Smooth muscle cell (in vitro differentiated cells): ENCODE measurements around the gene HIPK1. TPM values are rescaled to one million over a fixed set of nuclear protein-coding genes. Genes with fewer than 3 reads are reported as not detected.

ENCODE experiments used
- DNase-seq: peaks from one replicate; lab custom pipeline; 2025; ENCODE audit not compliant: unreplicated experiment; lab: John Stamatoyannopoulos, UW
- H2AFZ ChIP-seq: fragments of 200-600 bp; sonication (generic); 2 replicates; pipeline ENCODE4 v1.6.0; 2016; ENCODE audit warnings: antibody characterized with exemption, low read depth, mild to moderate bottlenecking
- H3F3A ChIP-seq: fragments of 200-600 bp; sonication (generic); 2 replicates; pipeline ENCODE4 v1.6.0; 2017; ENCODE audit warnings: antibody characterized with exemption, low read depth
- H3K27ac ChIP-seq: fragments of 200-600 bp; sonication (generic); 2 replicates; pipeline ENCODE4 v1.5.1; 2016; ENCODE audit warnings: low read depth, mild to moderate bottlenecking
- H3K27me3 ChIP-seq: fragments of 200-600 bp; sonication (generic); 2 replicates; pipeline ENCODE4 v1.6.1; 2016; ENCODE audit warnings: low read depth, mild to moderate bottlenecking
- H3K36me3 ChIP-seq: fragments of 200-600 bp; sonication (generic); 2 replicates; pipeline ENCODE4 v1.5.1; 2016; ENCODE audit warnings: low read depth
- H3K4me1 ChIP-seq: fragments of 200-600 bp; sonication (generic); 2 replicates; pipeline ENCODE4 v1.5.1; 2016; ENCODE audit warnings: low read depth
- H3K4me2 ChIP-seq: fragments of 200-600 bp; sonication (generic); 2 replicates; pipeline ENCODE4 v1.6.0; 2016; ENCODE audit warnings: mild to moderate bottlenecking
- H3K4me3 ChIP-seq: fragments of 200-600 bp; sonication (generic); 2 replicates; pipeline ENCODE4 v1.5.1; 2016; ENCODE audit warnings: mild to moderate bottlenecking
- H3K79me2 ChIP-seq: fragments of 200-600 bp; sonication (generic); 2 replicates; pipeline ENCODE4 v1.6.0; 2016; ENCODE audit warnings: low read depth, mild to moderate bottlenecking
- H3K9ac ChIP-seq: fragments of 200-600 bp; sonication (generic); 2 replicates; pipeline ENCODE4 v1.6.0; 2016; ENCODE audit warnings: low read depth
- H3K9me3 ChIP-seq: fragments of 200-600 bp; sonication (generic); replicated peaks from 2 replicates; pipeline ENCODE4 v1.5.1; 2016; ENCODE audit warnings: low read depth
- H4K20me1 ChIP-seq: fragments of 200-600 bp; sonication (generic); 2 replicates; pipeline ENCODE4 v1.6.0; 2016; ENCODE audit warnings: low read depth
- CTCF ChIP-seq: fragments of 200-600 bp; sonication (generic); IDR thresholded peaks from 2 replicates; pipeline ENCODE4 v1.5.1; 2017; ENCODE audit warnings: borderline replicate concordance, mild to moderate bottlenecking, antibody characterized with exemption; ENCODE audit not compliant: insufficient read depth, poor library complexity, severe bottlenecking
- WGBS: methylation state at CpG from one replicate; pipeline ENCODE4 v1.1.7; 2016; ENCODE audit warnings: low lambda C conversion rate; 5-methylcytosine and 5-hydroxymethylcytosine counted together
- polyA plus RNA-seq: library from polyadenylated mRNA; unstranded; fragments of >200 nt; fragmentation: Nextera tagmentation; extraction: Ambion mirVana; gene quantifications from 2 replicates; pipeline ENCODE4 v1.2.1, GENCODE V29; 2016
- total RNA-seq: library from RNA; depleted of rRNA; stranded (reverse); fragments of >200 nt; gene quantifications from 2 replicates; pipeline ENCODE4 v1.2.3, GENCODE V29; 2014

HIPK1 gene
- total and polyA plus RNA-seq, 2 experiments from 2014 or later = 12.0 to 34.2 TPM

DNA sequence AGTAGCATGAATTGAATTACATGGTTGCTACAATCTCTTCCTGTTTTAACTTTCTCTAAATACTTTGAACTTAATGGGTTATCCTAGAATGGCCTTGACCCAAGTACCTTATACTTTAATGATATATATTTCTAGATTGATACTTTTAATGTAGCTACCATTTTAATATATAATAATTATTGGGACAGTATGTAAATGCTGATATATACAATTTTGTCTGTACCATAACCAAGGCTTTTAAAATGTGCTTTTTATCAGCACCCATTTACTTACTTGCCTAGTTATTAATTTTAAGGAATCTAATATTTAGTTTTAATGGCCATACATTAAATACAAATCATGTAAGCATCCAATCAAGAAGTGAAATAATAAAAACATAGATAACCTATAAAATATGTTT, 13.4 kb downstream of the HIPK1 start:
- peaks cover 17% of the 10 kb centered on the region for H3K4me1 ChIP-seq
- no peak for DNase-seq
- no peaks in the 10 kb centered on the region for H3K27me3 ChIP-seq
- H4K20me1 ChIP-seq = peaks cover 96% of the 10 kb centered on the region
- no peak for TF ChIP-seq CTCF
- H3K4me3 ChIP-seq = no peak overlapping the region
- no peak overlapping the region for H3K4me2 ChIP-seq
- H3K36me3 ChIP-seq = peaks cover 4% of the 10 kb centered on the region
- H3K27ac ChIP-seq = no peak overlapping the region
- no peak overlapping the region for H2AFZ ChIP-seq
- no peak overlapping the region for H3K9ac ChIP-seq
- H3K79me2 ChIP-seq = peaks cover 81% of the 10 kb centered on the region
- H3F3A ChIP-seq = peaks cover 13% of the 10 kb centered on the region
- no peaks in the 10 kb centered on the region for H3K9me3 ChIP-seq

- H3K4me2 ChIP-seq = no peak overlapping the region
- H3K79me2 ChIP-seq = peaks cover 80% of the 10 kb centered on the region
- no peaks in the 10 kb centered on the region for H3K27me3 ChIP-seq
- peaks cover 4% of the 10 kb centered on the region for H3K36me3 ChIP-seq
- peaks cover 96% of the 10 kb centered on the region for H4K20me1 ChIP-seq
- TF ChIP-seq CTCF = peak; percentile 7
- H3K9ac ChIP-seq = no peak overlapping the region
- H2AFZ ChIP-seq = no peak overlapping the region
- no peak overlapping the region for H3K4me3 ChIP-seq
- H3K4me1 ChIP-seq = peaks cover 23% of the 10 kb centered on the region
- H3F3A ChIP-seq = peaks cover 13% of the 10 kb centered on the region
- H3K9me3 ChIP-seq = no peaks in the 10 kb centered on the region
- DNase-seq = no peak
- H3K27ac ChIP-seq = no peak overlapping the region
Measured at GRCh38 chr1:113943028-113943811, 14.1 kb downstream of the HIPK1 start.

GRCh38 chr1:113945329-113945728, 16.2 kb downstream of the HIPK1 start:
- Histone ChIP-seq H3F3A (peaks cover 13% of the 10 kb centered on the region), H3K9me3 (no peaks in the 10 kb centered on the region), H3K4me3 (no peak overlapping the region), H3K9ac (no peak overlapping the region), H3K27me3 (no peaks in the 10 kb centered on the region), H4K20me1 (peaks cover 96% of the 10 kb centered on the region), H2AFZ (no peak overlapping the region), H3K79me2 (peaks cover 84% of the 10 kb centered on the region), H3K4me1 (peaks cover 23% of the 10 kb centered on the region), H3K36me3 (peaks cover 4% of the 10 kb centered on the region), H3K27ac (no peak overlapping the region), H3K4me2 (no peak overlapping the region)
- 100% methylated on average over 1 of the region's 1 CpG for WGBS
- no peak for TF ChIP-seq CTCF
- DNase-seq = no peak

- 86% methylated on average over 1 of the region's 1 CpG for WGBS
- Histone ChIP-seq H4K20me1 (peaks cover 96% of the 10 kb centered on the region), H3K4me1 (peaks cover 23% of the 10 kb centered on the region), H3K4me2 (peak overlapping the region; percentile 32), H3K4me3 (no peak overlapping the region), H2AFZ (no peak overlapping the region), H3K27me3 (no peaks in the 10 kb centered on the region), H3K79me2 (peaks cover 91% of the 10 kb centered on the region), H3K27ac (no peak overlapping the region), H3F3A (peaks cover 13% of the 10 kb centered on the region), H3K9me3 (no peaks in the 10 kb centered on the region), H3K36me3 (peaks cover 4% of the 10 kb centered on the region), H3K9ac (no peak overlapping the region)
- TF ChIP-seq CTCF = no peak
- DNase-seq = no peak
Measured at GRCh38 chr1:113946112-113946511, 17.0 kb downstream of the HIPK1 start.
